AG09309 (cell line): ENCODE results near the gene STIM1.

Experiments
- DNase-seq: peaks from one replicate; pipeline ENCODE4 v3.0.0-alpha.2; 2010; ENCODE audit warnings: low read depth
- H3K4me3 ChIP-seq: 2 replicates; pipeline ENCODE4 v1.5.1; 2011; ENCODE audit warnings: mild to moderate bottlenecking, low read depth, low read length, moderate library complexity; ENCODE audit not compliant: control insufficient read depth
- TF ChIP-seq, protein P1 (sequence below): IDR thresholded peaks from 2 replicates; pipeline ENCODE4 v1.5.1; 2011; ENCODE audit warnings: mild to moderate bottlenecking, low read depth, low read length, inconsistent platforms; ENCODE audit not compliant: insufficient read depth, control insufficient read depth; ENCODE audit errors: missing control alignments

Gene STIM1

DNA sequence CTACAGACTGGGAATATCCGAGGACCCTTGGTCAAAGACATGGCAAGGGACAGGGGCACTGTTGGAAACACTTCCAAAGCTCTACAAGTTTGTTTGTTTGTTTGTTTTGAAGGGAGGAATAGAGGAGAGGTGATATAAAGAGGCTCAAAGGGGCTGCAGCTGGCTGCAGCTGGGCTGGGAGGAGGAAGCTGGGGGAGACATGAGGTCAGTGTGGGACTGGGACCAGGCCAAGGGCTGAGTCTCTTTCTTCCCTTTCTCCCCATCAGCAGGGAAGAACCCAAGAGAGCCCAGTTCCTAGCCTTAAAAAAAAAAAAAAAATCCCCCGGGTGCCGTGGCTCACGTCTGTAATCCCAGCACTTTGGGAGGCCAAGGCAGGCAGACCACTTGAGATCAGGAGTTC lies 19.7 kb upstream of the STIM1 start:
- no peak overlapping the region for H3K4me3 ChIP-seq
- TF ChIP-seq, protein P1, sequence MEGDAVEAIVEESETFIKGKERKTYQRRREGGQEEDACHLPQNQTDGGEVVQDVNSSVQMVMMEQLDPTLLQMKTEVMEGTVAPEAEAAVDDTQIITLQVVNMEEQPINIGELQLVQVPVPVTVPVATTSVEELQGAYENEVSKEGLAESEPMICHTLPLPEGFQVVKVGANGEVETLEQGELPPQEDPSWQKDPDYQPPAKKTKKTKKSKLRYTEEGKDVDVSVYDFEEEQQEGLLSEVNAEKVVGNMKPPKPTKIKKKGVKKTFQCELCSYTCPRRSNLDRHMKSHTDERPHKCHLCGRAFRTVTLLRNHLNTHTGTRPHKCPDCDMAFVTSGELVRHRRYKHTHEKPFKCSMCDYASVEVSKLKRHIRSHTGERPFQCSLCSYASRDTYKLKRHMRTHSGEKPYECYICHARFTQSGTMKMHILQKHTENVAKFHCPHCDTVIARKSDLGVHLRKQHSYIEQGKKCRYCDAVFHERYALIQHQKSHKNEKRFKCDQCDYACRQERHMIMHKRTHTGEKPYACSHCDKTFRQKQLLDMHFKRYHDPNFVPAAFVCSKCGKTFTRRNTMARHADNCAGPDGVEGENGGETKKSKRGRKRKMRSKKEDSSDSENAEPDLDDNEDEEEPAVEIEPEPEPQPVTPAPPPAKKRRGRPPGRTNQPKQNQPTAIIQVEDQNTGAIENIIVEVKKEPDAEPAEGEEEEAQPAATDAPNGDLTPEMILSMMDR, result no peak
- no peak for DNase-seq

DNA sequence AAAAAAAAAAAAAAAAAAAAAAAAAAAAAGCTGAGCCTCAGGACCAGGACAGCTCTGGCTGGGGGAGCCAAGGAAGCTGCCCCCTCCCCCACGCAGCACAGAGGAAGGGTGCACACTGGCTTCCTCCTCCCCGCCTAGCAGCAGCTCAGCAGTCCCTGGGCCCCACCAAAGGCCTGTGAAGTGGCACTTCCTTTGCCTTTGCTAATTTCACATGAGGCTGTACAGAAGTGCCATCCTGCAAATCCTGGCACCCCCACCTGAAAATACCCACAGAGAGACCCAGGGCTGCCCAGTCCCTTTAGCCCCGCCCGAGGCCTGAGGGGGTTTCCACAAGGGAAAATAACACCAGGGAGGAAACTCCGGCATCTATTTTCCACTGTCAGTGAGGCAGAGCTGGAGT lies 18.6 kb upstream of the STIM1 start:
- TF ChIP-seq, protein P1, result no peak
- no peak overlapping the region for H3K4me3 ChIP-seq
- no peak for DNase-seq

DNA sequence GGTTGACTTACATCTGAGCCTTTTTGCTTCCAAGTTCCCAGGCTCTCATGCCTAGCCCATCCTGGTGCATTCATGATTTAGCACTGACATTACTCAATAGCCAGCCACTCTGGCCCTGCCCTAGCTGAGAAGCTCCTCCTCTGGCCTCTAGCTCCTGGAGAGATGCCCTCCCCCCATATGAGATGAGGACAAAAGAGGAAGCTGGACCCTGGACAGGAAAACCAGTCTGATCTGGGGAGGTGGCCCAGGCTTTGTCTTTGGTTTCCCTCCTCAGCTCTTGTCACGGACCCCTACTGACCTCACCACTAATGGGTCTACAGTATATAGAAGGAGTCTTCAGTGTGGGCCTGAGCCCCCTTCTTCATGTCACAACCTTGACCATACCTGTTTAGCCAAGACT lies 17.7 kb upstream of the STIM1 start:
- DNase-seq, result no peak
- H3K4me3 ChIP-seq, result no peak overlapping the region
- TF ChIP-seq, protein P1, result no peak

DNA sequence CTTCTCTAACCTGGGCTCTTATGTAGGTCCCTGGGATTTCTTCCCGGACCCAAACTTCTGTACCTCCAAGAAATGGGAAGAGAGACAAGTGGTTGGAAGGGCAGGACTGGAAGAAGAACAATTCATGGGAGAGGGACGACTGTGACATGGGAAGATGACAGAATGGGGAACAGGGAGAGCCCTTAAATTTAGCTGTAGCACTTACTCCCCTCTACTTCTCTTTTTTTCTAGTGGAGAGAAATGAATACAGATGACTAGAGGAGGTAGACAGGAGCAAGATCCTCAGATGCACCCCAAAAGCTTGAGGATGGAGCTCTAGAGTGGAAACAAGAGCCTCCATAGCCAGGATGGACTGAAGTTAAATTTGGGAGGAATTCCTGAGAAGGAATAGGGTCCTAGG lies 17.0 kb upstream of the STIM1 start:
- TF ChIP-seq, protein P1, result no peak
- H3K4me3 ChIP-seq, result no peak overlapping the region
- DNase-seq, result no peak

DNA sequence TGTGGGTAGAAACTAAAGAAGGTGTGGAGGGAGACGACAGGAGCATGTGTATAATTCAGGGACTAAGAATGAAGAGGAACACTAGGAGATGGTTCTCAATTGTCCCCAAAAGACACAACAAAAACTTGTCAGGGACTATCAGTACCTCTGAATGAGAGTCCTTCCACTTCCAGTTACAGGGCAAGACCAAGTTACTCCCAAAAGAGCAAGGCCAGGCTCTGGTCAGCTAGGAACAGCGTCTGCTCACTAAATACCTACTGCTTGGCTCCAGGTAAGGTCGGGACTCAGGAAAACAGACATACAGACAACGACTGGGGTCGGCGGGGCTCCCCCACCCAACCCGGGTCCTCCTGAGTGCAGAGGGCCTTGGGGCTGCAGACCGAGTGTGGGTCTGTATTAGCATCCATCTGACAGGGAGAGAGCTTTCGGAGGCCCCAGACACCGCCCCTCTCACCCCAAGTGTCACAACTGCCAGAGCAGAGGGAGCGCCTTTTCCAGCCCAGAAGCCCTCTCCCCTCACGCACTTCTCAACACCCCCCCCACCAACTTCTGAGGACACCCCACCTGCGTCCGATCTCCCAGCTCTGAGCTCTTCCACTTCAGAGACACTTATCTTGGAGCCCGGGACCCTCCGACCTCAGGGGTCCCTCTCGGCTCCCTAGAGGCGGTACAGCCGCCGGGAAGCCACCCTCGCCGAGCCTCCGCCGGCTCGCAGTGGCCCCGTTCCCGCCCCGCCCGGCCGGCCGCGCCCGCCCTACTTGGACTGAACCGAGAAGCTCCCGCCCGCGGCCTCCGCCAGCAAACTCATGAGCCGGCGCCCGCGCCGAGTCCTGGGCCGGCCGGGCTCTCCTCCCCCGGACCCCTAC lies 15.2 kb upstream of the STIM1 start:
- TF ChIP-seq, protein P1, result no peak
- no peak for DNase-seq
- peak overlapping the region; percentile 80 for H3K4me3 ChIP-seq

DNA sequence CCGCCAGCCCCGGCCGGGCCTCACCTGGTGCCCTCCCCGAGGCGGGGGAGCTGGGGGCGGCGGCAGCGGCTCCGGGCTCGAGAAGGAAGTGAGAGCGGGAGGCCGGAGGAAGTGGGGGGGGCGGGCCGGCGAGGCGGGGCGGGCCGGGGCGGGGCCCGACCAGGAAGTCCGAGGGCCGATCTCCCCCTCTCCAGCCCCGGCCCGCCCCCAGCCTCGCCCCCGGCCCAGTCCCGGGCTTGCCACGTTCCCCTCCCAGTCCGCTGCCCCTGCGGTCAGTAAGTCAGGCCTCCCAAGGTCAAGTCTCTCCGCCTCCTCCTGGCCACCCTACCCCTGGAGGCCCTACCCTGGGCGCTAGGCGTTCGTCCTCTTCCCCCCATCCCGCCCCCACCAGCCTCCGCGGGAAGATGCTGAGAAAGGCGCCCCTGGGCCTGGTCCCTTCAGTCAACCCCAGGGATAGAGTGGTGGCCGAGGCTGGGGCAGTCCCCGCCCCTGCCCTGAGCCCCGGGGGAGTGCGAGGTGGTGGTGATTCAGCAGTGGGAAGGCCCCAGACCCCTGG lies 14.5 kb upstream of the STIM1 start, which contains the start of gene RHOG:
Gene RHOG (minus strand): TSS at position 90 of the 556 bp plus-strand sequence. CDS start 12,821 bp downstream, outside the sequence.
- TF ChIP-seq, protein P1, result no peak
- DNase-seq, result peak; percentile 35
- H3K4me3 ChIP-seq, result peak within 1 kb of the TSS; percentile 80
